Skeletal muscle tissue (tissue), 4 donors: Measurements from ENCODE around the gene COL4A1. TPM values are rescaled to one million over a fixed set of nuclear protein-coding genes. Genes with fewer than 3 reads are reported as not detected.

Experiments used
- H3K27ac ChIP-seq: one replicate; pipeline ENCODE4 v1.7.0; 2013; ENCODE audit warnings: mild to moderate bottlenecking, low read depth, low read length, inconsistent platforms
- H3K27me3 ChIP-seq, 3 donors: one replicate each; pipeline ENCODE4 v1.7.0; 2013; ENCODE audit warnings: low read length in 3 of 3; ENCODE audit not compliant: control insufficient read depth in 3 of 3, insufficient read depth in 3 of 3
- H3K36me3 ChIP-seq, 3 donors: one replicate each; pipeline ENCODE4 v1.7.0; 2013; ENCODE audit warnings: low read length in 3 of 3; ENCODE audit not compliant: control insufficient read depth in 3 of 3, insufficient read depth in 3 of 3
- H3K4me1 ChIP-seq, 3 donors: one replicate each; pipeline ENCODE4 v1.7.0; 2013; ENCODE audit warnings: low read length in 3 of 3, mild to moderate bottlenecking in 3 of 3; ENCODE audit not compliant: control insufficient read depth in 3 of 3, insufficient read depth in 3 of 3
- H3K4me3 ChIP-seq, 3 donors: one replicate each; pipeline ENCODE4 v1.7.0; 2013; ENCODE audit warnings: low read length in 3 of 3
- H3K9ac ChIP-seq, 3 donors: one replicate each; pipeline ENCODE4 v1.7.0; 2013; ENCODE audit warnings: low read length in 3 of 3, mild to moderate bottlenecking in 3 of 3, moderate library complexity in 2 of 3, low read depth in 1 of 3
- H3K9me3 ChIP-seq, 3 donors: one replicate each; pipeline ENCODE4 v1.7.0; 2013; ENCODE audit warnings: low read length in 3 of 3; ENCODE audit not compliant: control insufficient read depth in 3 of 3
- total RNA-seq: library from RNA; depleted of rRNA; stranded (reverse); fragments of >200 nt; gene quantifications from one replicate; pipeline ENCODE4 v1.2.3, GENCODE V29; 2014
- donor health status: Osteomylitis.

The COL4A1 gene
- total RNA-seq, 1 donor from 2014 or later = 774 TPM

GRCh38 chr13:110334841-110335490 is 28.0 kb upstream of the COL4A1 start:
- peaks cover 0 to 7% (median 0%) of the 10 kb centered on the region in 3 donors for H3K27me3 ChIP-seq
- no peaks in the 10 kb centered on the region for H3K9me3 ChIP-seq
- no peak overlapping the region for H3K27ac ChIP-seq
- H3K36me3 ChIP-seq = peaks cover 0 to 2% (median 2%) of the 10 kb centered on the region in 3 donors
- no peak overlapping the region for H3K9ac ChIP-seq
- peaks cover 28 to 49% (median 31%) of the 10 kb centered on the region in 3 donors for H3K4me1 ChIP-seq
- no peak overlapping the region for H3K4me3 ChIP-seq

GRCh38 chr13:110334256-110334655 is 27.3 kb upstream of the COL4A1 start:
- Histone ChIP-seq H3K4me3 (no peak overlapping the region), H3K27ac (no peak overlapping the region), H3K36me3 (peaks cover 0 to 2% (median 2%) of the 10 kb centered on the region in 3 donors), H3K9me3 (no peaks in the 10 kb centered on the region), H3K4me1 (peaks cover 26 to 43% (median 29%) of the 10 kb centered on the region in 3 donors), H3K9ac (no peak overlapping the region), H3K27me3 (peaks cover 0 to 10% (median 0%) of the 10 kb centered on the region in 3 donors)

GRCh38 chr13:110333837-110334236 is 26.9 kb upstream of the COL4A1 start:
- Histone ChIP-seq H3K27me3 (peaks cover 0 to 10% (median 0%) of the 10 kb centered on the region in 3 donors), H3K36me3 (peaks cover 0 to 2% (median 2%) of the 10 kb centered on the region in 3 donors), H3K4me3 (no peak overlapping the region), H3K9ac (no peak overlapping the region), H3K27ac (no peak overlapping the region), H3K4me1 (peaks cover 23 to 42% (median 25%) of the 10 kb centered on the region in 3 donors), H3K9me3 (no peaks in the 10 kb centered on the region)

GRCh38 chr13:110332750-110333149 is 25.8 kb upstream of the COL4A1 start:
- Histone ChIP-seq H3K27me3 (peaks cover 0 to 10% (median 0%) of the 10 kb centered on the region in 3 donors), H3K4me1 (peaks cover 18 to 36% (median 23%) of the 10 kb centered on the region in 3 donors), H3K27ac (no peak overlapping the region), H3K9ac (no peak overlapping the region), H3K4me3 (no peak overlapping the region), H3K36me3 (peaks cover 0 to 2% (median 2%) of the 10 kb centered on the region in 3 donors), H3K9me3 (no peaks in the 10 kb centered on the region)

GRCh38 chr13:110331362-110331761 is 24.4 kb upstream of the COL4A1 start:
- Histone ChIP-seq H3K4me1 (peaks cover 10 to 28% (median 14%) of the 10 kb centered on the region in 3 donors), H3K27ac (no peak overlapping the region), H3K27me3 (peaks cover 0 to 3% (median 3%) of the 10 kb centered on the region in 3 donors), H3K36me3 (peaks cover 0 to 2% (median 2%) of the 10 kb centered on the region in 3 donors), H3K9me3 (no peaks in the 10 kb centered on the region), H3K9ac (no peak overlapping the region), H3K4me3 (no peak overlapping the region)

GRCh38 chr13:110330491-110331011 is 23.6 kb upstream of the COL4A1 start:
- Histone ChIP-seq H3K36me3 (peaks cover 0 to 2% (median 2%) of the 10 kb centered on the region in 3 donors), H3K9me3 (no peaks in the 10 kb centered on the region), H3K4me1 (peaks cover 12 to 30% (median 22%) of the 10 kb centered on the region in 3 donors), H3K9ac (peak overlapping the region in 1 of 3 donors; percentile 8), H3K4me3 (peak overlapping the region in 1 of 3 donors; percentile 11), H3K27me3 (peaks cover 0 to 7% (median 3%) of the 10 kb centered on the region in 3 donors), H3K27ac (no peak overlapping the region)

- H3K36me3 ChIP-seq = peaks cover 0 to 2% (median 1%) of the 10 kb centered on the region in 3 donors
- no peak overlapping the region for H3K27ac ChIP-seq
- H3K9me3 ChIP-seq = no peaks in the 10 kb centered on the region
- peaks cover 13 to 34% (median 25%) of the 10 kb centered on the region in 3 donors for H3K4me1 ChIP-seq
- peaks cover 0 to 7% (median 6%) of the 10 kb centered on the region in 3 donors for H3K27me3 ChIP-seq
- peak overlapping the region in 1 of 3 donors; percentile 11 for H3K4me3 ChIP-seq
- no peak overlapping the region for H3K9ac ChIP-seq
Measured at GRCh38 chr13:110329798-110330461, 23.0 kb upstream of the COL4A1 start.

GRCh38 chr13:110329258-110329657 is 22.3 kb upstream of the COL4A1 start:
- peaks cover 19 to 34% (median 27%) of the 10 kb centered on the region in 3 donors for H3K4me1 ChIP-seq
- peaks cover 0 to 2% (median 0%) of the 10 kb centered on the region in 3 donors for H3K36me3 ChIP-seq
- H3K27ac ChIP-seq = no peak overlapping the region
- peaks cover 5 to 8% (median 8%) of the 10 kb centered on the region in 3 donors for H3K27me3 ChIP-seq
- no peak overlapping the region for H3K9ac ChIP-seq
- H3K9me3 ChIP-seq = no peaks in the 10 kb centered on the region
- H3K4me3 ChIP-seq = no peak overlapping the region

GRCh38 chr13:110328573-110328972 is 21.6 kb upstream of the COL4A1 start:
- Histone ChIP-seq H3K4me3 (no peak overlapping the region), H3K4me1 (peaks cover 21 to 36% (median 33%) of the 10 kb centered on the region in 3 donors), H3K36me3 (no peaks in the 10 kb centered on the region), H3K9me3 (no peaks in the 10 kb centered on the region), H3K27me3 (peaks cover 7 to 12% (median 11%) of the 10 kb centered on the region in 3 donors), H3K9ac (no peak overlapping the region), H3K27ac (no peak overlapping the region)
